MM.1S (cell line): ENCODE data around the gene GPR50.

ENCODE experiments used
- CTCF ChIP-seq: fragments of 300-600 bp; sonication (generic); IDR thresholded peaks from 2 replicates; pipeline ENCODE4 v1.5.1; 2016; ENCODE audit warnings: antibody characterized with exemption, low read length, mixed read lengths
- EZH2 ChIP-seq: fragments of 300-600 bp; sonication (generic); optimal IDR thresholded peaks from 2 replicates; pipeline ENCODE3; 2017; ENCODE audit warnings: low read depth, mild to moderate bottlenecking, antibody characterized with exemption, low read length, mixed read lengths
- EZH2phosphoT487 ChIP-seq: fragments of 300-600 bp; sonication (generic); IDR thresholded peaks from 2 replicates; pipeline ENCODE4 v1.6.1; 2018; ENCODE audit warnings: antibody characterized with exemption, low read length

- no peak for TF ChIP-seq CTCF
- no peak for TF ChIP-seq EZH2
- no peak for TF ChIP-seq EZH2phosphoT487
Observed at GRCh38 chrX:151183912-151184565, 7.7 kb downstream of the GPR50 start.
